ENCODE measurements around the gene MARVELD3.

- TF ChIP-seq CTCF (IDR thresholded peaks at IDR 0.05) (peak; percentile 79), EZH2 (IDR thresholded peaks at IDR 0.05) (peak; percentile 18)
These were observed 14.8 kb upstream of the MARVELD3 start for GRCh38 chr16:71610936-71611871.
